SH-SY5Y (cell line): ENCODE results near the gene COL25A1.

Experiments
- GATA2 ChIP-seq: IDR thresholded peaks from 2 replicates; pipeline ENCODE4 v1.6.1; 2011; ENCODE audit warnings: mild to moderate bottlenecking, low read depth, low read length
- GATA3 ChIP-seq: IDR thresholded peaks from 2 replicates; pipeline ENCODE4 v1.6.1; 2011; ENCODE audit warnings: low read depth, mild to moderate bottlenecking, low read length, moderate library complexity

- TF ChIP-seq GATA2, result no peak
- no peak for TF ChIP-seq GATA3
Observed at GRCh38 chr4:108854786-108855185, 447.7 kb downstream of the COL25A1 start.
